H1 (cell line): ENCODE data around the gene ARHGAP12. TPM values are rescaled to one million over a fixed set of nuclear protein-coding genes. Genes with fewer than 3 reads are reported as not detected.

Source experiments
- CTCF ChIA-PET: fragments of 300-600 bp; sonication (Branson Sonifier 250); formaldehyde crosslinking; loops from one replicate; lab custom pipeline; 2021; ENCODE audit not compliant: partially characterized antibody; lab: Charles Lee
- POLR2A ChIA-PET: fragments of 300-600 bp; sonication (Branson Sonifier 250); formaldehyde crosslinking; loops from one replicate; lab custom pipeline; 2021; ENCODE audit warnings: inconsistent platforms; ENCODE audit not compliant: partially characterized antibody; lab: Charles Lee
- DNase-seq, 2 experiments: peaks; one replicate each; pipeline versions ENCODE4 v3.0.0 to v3.0.0-alpha.2; 2010 to 2022; ENCODE audit warnings: low spot score in 2 of 2, low read depth in 1 of 2, mixed read lengths in 1 of 2
- FAIRE-seq: peaks from 2 replicates; lab custom pipeline; 2011; peaks lifted over from hg19 to GRCh38; lab: Jason Lieb, UNC
- H2AFZ ChIP-seq: 2 replicates; pipeline ENCODE4 v1.8.1; 2012; ENCODE audit warnings: low read length, inconsistent platforms
- H2AK5ac ChIP-seq: 2 replicates; pipeline ENCODE4 v1.6.1; 2013; ENCODE audit warnings: low read depth, low read length
- H2BK120ac ChIP-seq: replicated peaks from 2 replicates; pipeline ENCODE3; 2013; ENCODE audit warnings: low read depth, low read length, inconsistent platforms
- H2BK12ac ChIP-seq: 2 replicates; pipeline ENCODE4 v1.6.1; 2013; ENCODE audit warnings: low read depth, low read length
- H2BK15ac ChIP-seq: 2 replicates; pipeline ENCODE4 v1.6.1; 2013; ENCODE audit warnings: low read length
- H2BK20ac ChIP-seq: 2 replicates; pipeline ENCODE4 v1.6.1; 2013; ENCODE audit warnings: low read length
- H2BK5ac ChIP-seq: 2 replicates; pipeline ENCODE4 v1.6.1; 2013; ENCODE audit warnings: low read depth, low read length
- H3K14ac ChIP-seq: 2 replicates; pipeline ENCODE4 v1.6.1; 2013; ENCODE audit warnings: inconsistent platforms; ENCODE audit not compliant: insufficient read length
- H3K18ac ChIP-seq: 2 replicates; pipeline ENCODE4 v1.6.1; 2013; ENCODE audit warnings: low read length; ENCODE audit errors: extremely low read depth
- H3K23ac ChIP-seq: 2 replicates; pipeline ENCODE4 v1.6.1; 2013; ENCODE audit warnings: inconsistent platforms; ENCODE audit not compliant: insufficient read length
- H3K23me2 ChIP-seq: 2 replicates; pipeline ENCODE4 v1.6.1; 2013; ENCODE audit warnings: low read depth, low read length
- H3K27ac ChIP-seq: 2 replicates; pipeline ENCODE4 v1.6.1; 2011; ENCODE audit warnings: low read depth, low read length, inconsistent platforms
- H3K27me3 ChIP-seq, 4 experiments: replicated peaks in 1 of 4; 1 replicate in 1 of 4; 2 replicates in 3 of 4; pipeline versions ENCODE4 v1.6.1 to v1.8.1; 2011 to 2013; ENCODE audit warnings: low read length in 3 of 4, mild to moderate bottlenecking in 3 of 4, inconsistent platforms in 2 of 4, mixed read lengths in 2 of 4, moderate library complexity in 1 of 4; ENCODE audit not compliant: control insufficient read depth in 3 of 4, insufficient read depth in 3 of 4; ENCODE audit errors: extremely low read depth in 1 of 4
- H3K36me3 ChIP-seq, 4 experiments: 2 replicates each; pipeline versions ENCODE4 v1.6.1 to v1.8.1; 2011 to 2013; ENCODE audit warnings: mild to moderate bottlenecking in 4 of 4, low read length in 3 of 4, moderate library complexity in 2 of 4, control low read depth in 1 of 4, inconsistent platforms in 1 of 4; ENCODE audit not compliant: insufficient read depth in 4 of 4, control insufficient read depth in 2 of 4
- H3K4ac ChIP-seq: replicated peaks from 2 replicates; pipeline ENCODE3; 2013; ENCODE audit warnings: low read length, low read depth, mixed read lengths, inconsistent platforms; ENCODE audit not compliant: insufficient read length
- H3K4me1 ChIP-seq, 4 experiments: replicated peaks in 1 of 4; 1 replicate in 1 of 4; 2 replicates in 3 of 4; pipeline versions ENCODE4 v1.6.1 to v1.8.1; 2011 to 2013; ENCODE audit warnings: low read length in 3 of 4, inconsistent platforms in 2 of 4, mixed read lengths in 1 of 4; ENCODE audit not compliant: insufficient read depth in 4 of 4, control insufficient read depth in 3 of 4
- H3K4me2 ChIP-seq, 2 experiments: 2 replicates each; pipeline versions ENCODE4 v1.6.1 to v1.8.1; 2011 to 2013; ENCODE audit warnings: low read depth in 2 of 2, low read length in 2 of 2, control low read depth in 1 of 2, inconsistent platforms in 1 of 2, mild to moderate bottlenecking in 1 of 2; ENCODE audit not compliant: insufficient read depth in 1 of 2
- H3K4me3 ChIP-seq, 4 experiments: fragments of 200-600, 300-600 bp in 1 of 4; sonication (generic), shearing (Covaris generic), sonication (Bioruptor Twin) in 1 of 4; 2 replicates each; pipeline versions ENCODE4 v1.5.1 to v1.8.1; 2011 to 2016; ENCODE audit warnings: low read length in 4 of 4, low read depth in 3 of 4, control low read depth in 2 of 4, inconsistent platforms in 2 of 4, mild to moderate bottlenecking in 2 of 4, mixed read lengths in 1 of 4, moderate library complexity in 1 of 4; ENCODE audit not compliant: insufficient read depth in 2 of 4; ENCODE audit errors: extremely low read depth in 1 of 4
- H3K56ac ChIP-seq: replicated peaks from 2 replicates; pipeline ENCODE3; 2013; ENCODE audit warnings: low read depth, mild to moderate bottlenecking, mixed read lengths, low read length, inconsistent platforms; ENCODE audit not compliant: insufficient read length
- H3K79me1 ChIP-seq: 2 replicates; pipeline ENCODE4 v1.6.1; 2013; ENCODE audit warnings: low read depth, low read length, control low read depth
- H3K79me2 ChIP-seq, 2 experiments: 2 replicates each; pipeline versions ENCODE4 v1.6.1 to v1.8.1; 2012 to 2013; ENCODE audit warnings: low read length in 2 of 2, mild to moderate bottlenecking in 2 of 2, inconsistent platforms in 1 of 2; ENCODE audit not compliant: insufficient read depth in 2 of 2, control insufficient read depth in 1 of 2
- H3K9ac ChIP-seq, 4 experiments: replicated peaks in 1 of 4; 1 replicate in 1 of 4; 2 replicates in 3 of 4; pipeline versions ENCODE4 v1.6.1 to v1.8.1; 2011 to 2013; ENCODE audit warnings: low read depth in 3 of 4, low read length in 3 of 4, control low read depth in 2 of 4, mild to moderate bottlenecking in 2 of 4, moderate library complexity in 2 of 4, inconsistent platforms in 1 of 4; ENCODE audit errors: extremely low read depth in 1 of 4
- H3K9me3 ChIP-seq, 2 experiments: 2 replicates each; pipeline versions ENCODE4 v1.6.1 to v1.8.1; 2012 to 2013; ENCODE audit warnings: mild to moderate bottlenecking in 2 of 2, moderate library complexity in 2 of 2, control low read depth in 1 of 2, inconsistent platforms in 1 of 2, low read depth in 1 of 2, low read length in 1 of 2, mixed read lengths in 1 of 2; ENCODE audit not compliant: insufficient read depth in 2 of 2
- H4K20me1 ChIP-seq, 2 experiments: replicated peaks in 1 of 2; 2 replicates each; pipeline versions ENCODE3 to v1.8.1; 2011 to 2013; ENCODE audit warnings: inconsistent platforms in 2 of 2, low read length in 2 of 2, mild to moderate bottlenecking in 1 of 2; ENCODE audit not compliant: insufficient read depth in 2 of 2, control insufficient read depth in 1 of 2
- H4K5ac ChIP-seq: 2 replicates; pipeline ENCODE4 v1.6.1; 2013; ENCODE audit warnings: low read length, low read depth, mixed read lengths, inconsistent platforms; ENCODE audit not compliant: insufficient read length
- H4K8ac ChIP-seq: 2 replicates; pipeline ENCODE4 v1.8.0; 2013; ENCODE audit warnings: mild to moderate bottlenecking, moderate library complexity, low read length, inconsistent platforms; ENCODE audit not compliant: insufficient read depth; ENCODE audit errors: extremely low read depth
- H4K91ac ChIP-seq: replicated peaks from 2 replicates; pipeline ENCODE3; 2013; ENCODE audit warnings: low read length, mixed read lengths, inconsistent platforms; ENCODE audit not compliant: insufficient read length
- ATF3 ChIP-seq: IDR thresholded peaks from 2 replicates; pipeline ENCODE4 v1.6.1; 2011; ENCODE audit warnings: low read depth, mild to moderate bottlenecking, low read length; ENCODE audit not compliant: insufficient read depth
- CHD2 ChIP-seq: IDR thresholded peaks from 2 replicates; pipeline ENCODE4 v1.6.1; 2012; ENCODE audit warnings: low read length, improper control_type of control experiment
- FOSL1 ChIP-seq: IDR thresholded peaks from 2 replicates; pipeline ENCODE4 v1.6.1; 2011; ENCODE audit warnings: mild to moderate bottlenecking, low read depth, low read length, moderate library complexity; ENCODE audit not compliant: insufficient read depth
- TAF1 ChIP-seq: IDR thresholded peaks from 2 replicates; pipeline ENCODE4 v1.6.1; 2011; ENCODE audit warnings: mild to moderate bottlenecking, low read depth, low read length
- WGBS, 2 experiments: shearing (Covaris generic) in 1 of 2; methylation state at CpG; one replicate each; pipeline versions ENCODE4 v1.1.6 to v1.1.7; 2013 to 2015; ENCODE audit warnings: low lambda C conversion rate in 2 of 2, mixed read lengths in 2 of 2, inconsistent platforms in 1 of 2, low coverage in 1 of 2, missing lambda C conversion rate in 1 of 2; ENCODE audit not compliant: insufficient replicate concordance in 2 of 2, insufficient coverage in 1 of 2, insufficient read length in 1 of 2; ENCODE audit errors: extremely low coverage in 1 of 2, missing lambda C conversion rate in 1 of 2; 5-methylcytosine and 5-hydroxymethylcytosine counted together
- polyA plus RNA-seq, 7 experiments: library from polyadenylated mRNA; depleted of rRNA in 3 of 7; stranded (reverse) in 5 of 7; unstranded in 2 of 7; fragments of >200 nt in 5 of 7; fragments of 200-250 nt in 2 of 7; gene quantifications; 1 replicate in 5 of 7; 2 replicates in 1 of 7; 4 replicates in 1 of 7; pipeline versions ENCODE4 v1.2.1 to v1.2.3, GENCODE V29; 2011 to 2013; ENCODE audit warnings: missing spikeins in 2 of 7, mixed read lengths in 2 of 7
- total RNA-seq: library from RNA; stranded (reverse); fragmentation: NEBNext Ultra II Directional; extraction: Animal tissue kit (Norgen Biotek cat#: 25700); gene quantifications from 2 replicates; pipeline ENCODE4 v1.2.1, GENCODE V29; 2021

The ARHGAP12 gene
- total and polyA plus RNA-seq, 2 of the 8 experiments (the other 6 are each of a cell fraction or from before 2014, with no cell fraction given) = 10.1 to 39.0 TPM

- 97% methylated on average over 3 of the region's 3 CpGs; no CpG with 5 or more reads in 1 of the 2 experiments for WGBS, 2 experiments
- DNase-seq (no peak), FAIRE-seq (no peak)
- Histone ChIP-seq H4K91ac (no peak overlapping the region), H4K8ac (no peak overlapping the region), H3K23ac (no peak overlapping the region), H3K56ac (no peak overlapping the region), H2BK12ac (peak overlapping the region; percentile 78; the same call in 1 of the 2 replicates), H3K79me1 (no peaks in the 10 kb centered on the region), H2BK20ac (no peak overlapping the region), H2BK120ac (no peak overlapping the region), H3K9ac (no peak overlapping the region), H2AK5ac (no peak overlapping the region), H3K79me2 (no peaks in the 10 kb centered on the region), H3K4me1 (no peaks in the 10 kb centered on the region; a peak in 1 of 7 replicates), H3K27me3 (no peaks in the 10 kb centered on the region), H3K23me2 (no peaks in the 10 kb centered on the region), H3K27ac (no peak overlapping the region), H2BK15ac (no peak overlapping the region), H3K18ac (no peak overlapping the region), H2BK5ac (no peak overlapping the region), H3K4me3 (no peak overlapping the region), H3K14ac (no peak overlapping the region), H3K36me3 (no peaks in the 10 kb centered on the region), H4K20me1 (no peaks in the 10 kb centered on the region), H3K9me3 (no peaks in the 10 kb centered on the region), H2AFZ (no peak overlapping the region), H4K5ac (no peak overlapping the region), H3K4ac (peak overlapping the region; percentile 85), H3K4me2 (no peak overlapping the region)
- no peak for TF ChIP-seq TAF1
- TF ChIP-seq ATF3 = no peak
- TF ChIP-seq CHD2 = no peak
- TF ChIP-seq FOSL1 = no peak
- ChIA-PET POLR2A (no interaction called here), CTCF (interaction anchor here (0.7 to 0.9 kb wide), 2 partner anchors 15 to 447 kb away, joined by 3 read pairs; partner anchors contain the start of gene ARHGAP12)
Observed at GRCh38 chr10:31944071-31944433, 15.4 kb upstream of the ARHGAP12 start.
